Measurements from ENCODE around the gene GSTM1. TPM values are rescaled to one million over a fixed set of nuclear protein-coding genes. Genes with fewer than 3 reads are reported as not detected.
A peak's percentile ranks its signal among the peaks of the same experiment; 100 is the strongest.
"Not testable (repeated sequence)": the region's sequence is repeated elsewhere in the genome, so short reads cannot be mapped to it uniquely, and the experiment has no call there.

GSTM1 gene
- total and polyA plus RNA-seq, 10 donors: 0.47 to 98.6 (median 65.0) TPM; not detected in 3

GRCh38 chr1:109659997-109660690, 27.5 kb upstream of the GSTM1 start:
- no peaks in the 10 kb centered on the region for H3K9me3 ChIP-seq
- DNase-seq: no peak
- no peaks in the 10 kb centered on the region for H3K27me3 ChIP-seq (replicated peaks in 1 of 7)
- H3K36me3 ChIP-seq: peaks cover 0 to 49% (median 15%) of the 10 kb centered on the region in 6 donors
- intact Hi-C loops (cut with DNase I; ENCODE audit: low total_unique reads): no loop called here
- WGBS, 5 donors: 75 to 82% (median 78%) methylated on average over 5 of the region's 5 CpGs
- no peak overlapping the region for H3K4me3 ChIP-seq
- H3K27ac ChIP-seq: peak overlapping the region in 2 of 8 donors; percentile 35 to 48
- peaks cover 0 to 39% (median 22%) of the 10 kb centered on the region in 6 donors for H3K4me1 ChIP-seq
- TF ChIP-seq POLR2A (IDR thresholded peaks at IDR 0.05): no peak
- no peak for TF ChIP-seq CTCF (IDR thresholded peaks at IDR 0.05 in 8 of 11, conservative IDR thresholded peaks at IDR 0.05 in 3 of 11)
- no peak for TF ChIP-seq POLR2AphosphoS5 (IDR thresholded peaks at IDR 0.05)

GRCh38 chr1:109660691-109661026, 27.0 kb upstream of the GSTM1 start:
- 35 to 72% (median 44%) methylated on average over 3 to 4 of the region's 4 CpGs for WGBS, 5 donors

GRCh38 chr1:109661391-109661790, 26.2 kb upstream of the GSTM1 start:
- H3K4me3 ChIP-seq: no peak overlapping the region
- no peaks in the 10 kb centered on the region for H3K9me3 ChIP-seq
- no peaks in the 10 kb centered on the region for H3K27me3 ChIP-seq (replicated peaks in 1 of 7)
- WGBS, 5 donors: 59 to 80% (median 70%) methylated on average over 2 of the region's 2 CpGs
- peak overlapping the region in 2 of 8 donors; percentile 0 to 6 for H3K27ac ChIP-seq
- intact Hi-C loops (cut with DNase I; ENCODE audit: low total_unique reads): no loop called here
- H3K36me3 ChIP-seq: peaks cover 0 to 54% (median 15%) of the 10 kb centered on the region in 6 donors
- TF ChIP-seq POLR2AphosphoS5 (IDR thresholded peaks at IDR 0.05) (no peak), CTCF (IDR thresholded peaks at IDR 0.05 in 8 of 11, conservative IDR thresholded peaks at IDR 0.05 in 3 of 11) (no peak), POLR2A (IDR thresholded peaks at IDR 0.05) (no peak)
- peaks cover 0 to 32% (median 11%) of the 10 kb centered on the region in 6 donors for H3K4me1 ChIP-seq
- no peak for DNase-seq

More at GRCh38 chr1:109660691-109661026, 27.0 kb upstream of the GSTM1 start:
- H3K27ac ChIP-seq: peak overlapping the region in 2 of 8 donors; percentile 35 to 48
- intact Hi-C loops (cut with DNase I; ENCODE audit: low total_unique reads); DNase-seq; H3K27me3 ChIP-seq (replicated peaks in 1 of 7); H3K4me3 ChIP-seq; H3K9me3 ChIP-seq: not testable (repeated sequence)
- H3K36me3 ChIP-seq: peaks cover 0 to 54% (median 15%) of the 10 kb centered on the region in 6 donors
- peaks cover 0 to 34% (median 17%) of the 10 kb centered on the region in 6 donors for H3K4me1 ChIP-seq

GRCh38 chr1:109664671-109665070, 22.9 kb upstream of the GSTM1 start:
- Histone ChIP-seq H3K27me3 (replicated peaks in 1 of 7) (no peaks in the 10 kb centered on the region), H3K36me3 (peaks cover 0 to 34% (median 7%) of the 10 kb centered on the region in 6 donors), H3K4me3 (no peak overlapping the region), H3K4me1 (peaks cover 0 to 22% (median 14%) of the 10 kb centered on the region in 6 donors), H3K9me3 (no peaks in the 10 kb centered on the region), H3K27ac (no peak overlapping the region)
- no peak for DNase-seq
- WGBS, 5 donors: 53 to 97% (median 90%) methylated on average over 1 of the region's 1 CpG
- intact Hi-C loops (cut with DNase I; ENCODE audit: low total_unique reads): no loop called here
- TF ChIP-seq POLR2AphosphoS5 (IDR thresholded peaks at IDR 0.05) (no peak), CTCF (IDR thresholded peaks at IDR 0.05 in 8 of 11, conservative IDR thresholded peaks at IDR 0.05 in 3 of 11) (no peak), POLR2A (IDR thresholded peaks at IDR 0.05) (no peak)
